Prostate gland (tissue), 2 donors: ENCODE data around the gene C17orf114.

Experiments
- CTCF ChIP-seq, 4 experiments: fragments of 200-600 bp in 2 of 4; fragments of 450-650 bp in 2 of 4; sonication (generic) in 2 of 4; IDR thresholded peaks; 1 replicate in 3 of 4; 2 replicates in 1 of 4; pipeline ENCODE4 v1.5.1; 2016 to 2019; ENCODE audit warnings: antibody characterized with exemption in 4 of 4, mild to moderate bottlenecking in 2 of 4, moderate library complexity in 2 of 4
- POLR2A ChIP-seq: fragments of 450-650 bp; IDR thresholded peaks from one replicate; pipeline ENCODE4 v1.6.1; 2016; ENCODE audit warnings: antibody characterized with exemption, mild to moderate bottlenecking
- POLR2AphosphoS5 ChIP-seq: sonication (generic); formaldehyde crosslinking; IDR thresholded peaks from one replicate; pipeline ENCODE4 v1.6.1; 2017; ENCODE audit warnings: antibody characterized with exemption

- TF ChIP-seq CTCF (IDR thresholded peaks at IDR 0.05) (no peak), POLR2A (no peak), POLR2AphosphoS5 (no peak)
These were observed 8.7 kb upstream of the C17orf114 start for GRCh38 chr17:4810696-4811290.
